Measurements from ENCODE around the gene PSTPIP2.

DNA sequence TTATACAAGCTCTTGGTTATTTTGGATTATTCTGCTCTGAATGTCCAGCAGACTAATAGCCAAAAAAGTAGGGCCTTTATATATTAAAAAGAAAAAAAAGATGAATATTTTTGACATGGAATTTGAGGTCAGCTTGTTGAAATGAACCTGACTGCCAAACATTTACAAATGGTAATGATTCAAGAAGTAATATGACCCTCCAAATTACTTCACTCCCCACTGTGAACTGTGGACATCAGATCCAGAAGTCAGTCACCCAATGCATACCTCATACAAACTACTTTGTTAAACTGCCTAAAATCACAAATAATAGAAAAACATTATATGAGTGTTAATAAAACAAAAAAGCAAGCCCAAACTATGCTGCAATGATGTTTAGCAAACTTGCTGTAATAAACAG is 115.0 kb downstream of the PSTPIP2 start:
- no peak for TF ChIP-seq KDM5B (IDR thresholded peaks at IDR 0.05; ENCODE audit: insufficient replicate concordance, low read depth, low read length)
- TF ChIP-seq RB1 (IDR thresholded peaks at IDR 0.05; ENCODE audit: low read depth), result no peak
- TF ChIP-seq, protein P1, sequence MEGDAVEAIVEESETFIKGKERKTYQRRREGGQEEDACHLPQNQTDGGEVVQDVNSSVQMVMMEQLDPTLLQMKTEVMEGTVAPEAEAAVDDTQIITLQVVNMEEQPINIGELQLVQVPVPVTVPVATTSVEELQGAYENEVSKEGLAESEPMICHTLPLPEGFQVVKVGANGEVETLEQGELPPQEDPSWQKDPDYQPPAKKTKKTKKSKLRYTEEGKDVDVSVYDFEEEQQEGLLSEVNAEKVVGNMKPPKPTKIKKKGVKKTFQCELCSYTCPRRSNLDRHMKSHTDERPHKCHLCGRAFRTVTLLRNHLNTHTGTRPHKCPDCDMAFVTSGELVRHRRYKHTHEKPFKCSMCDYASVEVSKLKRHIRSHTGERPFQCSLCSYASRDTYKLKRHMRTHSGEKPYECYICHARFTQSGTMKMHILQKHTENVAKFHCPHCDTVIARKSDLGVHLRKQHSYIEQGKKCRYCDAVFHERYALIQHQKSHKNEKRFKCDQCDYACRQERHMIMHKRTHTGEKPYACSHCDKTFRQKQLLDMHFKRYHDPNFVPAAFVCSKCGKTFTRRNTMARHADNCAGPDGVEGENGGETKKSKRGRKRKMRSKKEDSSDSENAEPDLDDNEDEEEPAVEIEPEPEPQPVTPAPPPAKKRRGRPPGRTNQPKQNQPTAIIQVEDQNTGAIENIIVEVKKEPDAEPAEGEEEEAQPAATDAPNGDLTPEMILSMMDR (IDR thresholded peaks at IDR 0.05 in 2 of 3, conservative IDR thresholded peaks at IDR 0.05 in 1 of 3; ENCODE audit: insufficient read depth in 2 of 3, low read depth in 1 of 3, low read length in 3 of 3), result no peak
- no peak for TF ChIP-seq BHLHE40 (IDR thresholded peaks at IDR 0.05; ENCODE audit: low read length)
- no peak for TF ChIP-seq ETV6 (IDR thresholded peaks at IDR 0.05; ENCODE audit: borderline replicate concordance in 1 of 2, low read depth in 2 of 2, low read length in 1 of 2)
- TF ChIP-seq ETV6 (CRISPR knock-in tag; IDR thresholded peaks at IDR 0.05; ENCODE audit: borderline replicate concordance), result no peak
- TF ChIP-seq PURB (CRISPR knock-in tag; IDR thresholded peaks at IDR 0.05; ENCODE audit: low read depth), result no peak
- no peak for TF ChIP-seq ATF1 (CRISPR knock-in tag; IDR thresholded peaks at IDR 0.05)
- TF ChIP-seq ATF1 (tag; IDR thresholded peaks at IDR 0.05), result no peak
- TF ChIP-seq FOXK1 (CRISPR knock-in tag; IDR thresholded peaks at IDR 0.05; ENCODE audit: borderline replicate concordance), result no peak
- no peak for TF ChIP-seq MAZ (CRISPR knock-in tag; conservative IDR thresholded peaks at IDR 0.05 in 1 of 2, IDR thresholded peaks at IDR 0.05 in 1 of 2)
- no peak for TF ChIP-seq LEF1 (IDR thresholded peaks at IDR 0.05)
- no peak for TF ChIP-seq EZH2 (IDR thresholded peaks at IDR 0.05; ENCODE audit: borderline replicate concordance, low read depth, low read length)
- TF ChIP-seq RAD21 (CRISPR knock-in tag; conservative IDR thresholded peaks at IDR 0.05 in 1 of 2, IDR thresholded peaks at IDR 0.05 in 1 of 2), result no peak
- TF ChIP-seq, protein P2, sequence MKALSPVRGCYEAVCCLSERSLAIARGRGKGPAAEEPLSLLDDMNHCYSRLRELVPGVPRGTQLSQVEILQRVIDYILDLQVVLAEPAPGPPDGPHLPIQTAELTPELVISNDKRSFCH (CRISPR knock-in tag; IDR thresholded peaks at IDR 0.05), result no peak
- TF ChIP-seq, protein P2 (tag; IDR thresholded peaks at IDR 0.05), result no peak
- TF ChIP-seq, protein P3, sequence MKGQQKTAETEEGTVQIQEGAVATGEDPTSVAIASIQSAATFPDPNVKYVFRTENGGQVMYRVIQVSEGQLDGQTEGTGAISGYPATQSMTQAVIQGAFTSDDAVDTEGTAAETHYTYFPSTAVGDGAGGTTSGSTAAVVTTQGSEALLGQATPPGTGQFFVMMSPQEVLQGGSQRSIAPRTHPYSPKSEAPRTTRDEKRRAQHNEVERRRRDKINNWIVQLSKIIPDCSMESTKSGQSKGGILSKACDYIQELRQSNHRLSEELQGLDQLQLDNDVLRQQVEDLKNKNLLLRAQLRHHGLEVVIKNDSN (CRISPR knock-in tag; IDR thresholded peaks at IDR 0.05), result no peak
